ENCODE data around the gene UROC1.

DNA sequence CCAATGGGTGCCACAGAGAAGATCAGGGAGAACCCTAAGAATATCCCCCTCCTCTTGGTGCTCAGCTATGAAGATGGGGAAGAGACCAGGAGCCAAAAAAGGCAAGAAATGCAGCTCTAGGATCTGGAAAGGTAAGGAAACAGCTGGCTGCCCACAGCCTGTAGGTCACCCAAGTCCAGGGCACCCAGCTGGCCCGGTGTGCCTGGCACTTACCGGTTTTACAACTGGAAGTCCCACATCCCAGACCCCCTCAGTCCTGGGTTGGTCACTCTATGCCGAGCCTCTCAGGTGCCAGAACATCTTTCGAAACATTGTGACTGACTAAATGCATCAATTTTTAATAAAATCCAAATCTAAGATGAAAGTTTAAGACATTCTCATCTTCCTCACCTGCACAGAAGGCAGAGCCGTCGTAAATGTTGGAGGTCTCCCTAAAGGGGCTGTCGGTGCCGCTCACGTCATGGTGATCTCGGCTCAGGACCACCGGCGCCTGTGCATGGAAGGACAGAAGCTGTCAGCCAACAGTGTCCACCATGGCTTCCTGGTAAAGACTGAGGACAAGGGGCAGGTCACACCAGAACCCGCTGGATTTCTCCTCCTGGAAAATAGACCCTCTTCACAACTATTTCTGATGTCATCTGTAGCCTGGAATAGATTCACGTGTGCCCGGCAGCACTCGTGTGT is 28.5 kb downstream of the UROC1 start:
- TF ChIP-seq POLR2AphosphoS5 (IDR thresholded peaks at IDR 0.05) = no peak
- TF ChIP-seq, protein P1, sequence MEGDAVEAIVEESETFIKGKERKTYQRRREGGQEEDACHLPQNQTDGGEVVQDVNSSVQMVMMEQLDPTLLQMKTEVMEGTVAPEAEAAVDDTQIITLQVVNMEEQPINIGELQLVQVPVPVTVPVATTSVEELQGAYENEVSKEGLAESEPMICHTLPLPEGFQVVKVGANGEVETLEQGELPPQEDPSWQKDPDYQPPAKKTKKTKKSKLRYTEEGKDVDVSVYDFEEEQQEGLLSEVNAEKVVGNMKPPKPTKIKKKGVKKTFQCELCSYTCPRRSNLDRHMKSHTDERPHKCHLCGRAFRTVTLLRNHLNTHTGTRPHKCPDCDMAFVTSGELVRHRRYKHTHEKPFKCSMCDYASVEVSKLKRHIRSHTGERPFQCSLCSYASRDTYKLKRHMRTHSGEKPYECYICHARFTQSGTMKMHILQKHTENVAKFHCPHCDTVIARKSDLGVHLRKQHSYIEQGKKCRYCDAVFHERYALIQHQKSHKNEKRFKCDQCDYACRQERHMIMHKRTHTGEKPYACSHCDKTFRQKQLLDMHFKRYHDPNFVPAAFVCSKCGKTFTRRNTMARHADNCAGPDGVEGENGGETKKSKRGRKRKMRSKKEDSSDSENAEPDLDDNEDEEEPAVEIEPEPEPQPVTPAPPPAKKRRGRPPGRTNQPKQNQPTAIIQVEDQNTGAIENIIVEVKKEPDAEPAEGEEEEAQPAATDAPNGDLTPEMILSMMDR (IDR thresholded peaks at IDR 0.05) = no peak
- no peak for TF ChIP-seq EP300 (IDR thresholded peaks at IDR 0.05)
- no peak for TF ChIP-seq POLR2A (IDR thresholded peaks at IDR 0.05)
